ENCODE data around the gene TLK1. TPM values are rescaled to one million over a fixed set of nuclear protein-coding genes. Genes with fewer than 3 reads are reported as not detected.

The TLK1 gene
- total and polyA plus RNA-seq, 2 of the 4 experiments (the other 2 are of a cell fraction): 7.3 to 12.5 TPM

DNA sequence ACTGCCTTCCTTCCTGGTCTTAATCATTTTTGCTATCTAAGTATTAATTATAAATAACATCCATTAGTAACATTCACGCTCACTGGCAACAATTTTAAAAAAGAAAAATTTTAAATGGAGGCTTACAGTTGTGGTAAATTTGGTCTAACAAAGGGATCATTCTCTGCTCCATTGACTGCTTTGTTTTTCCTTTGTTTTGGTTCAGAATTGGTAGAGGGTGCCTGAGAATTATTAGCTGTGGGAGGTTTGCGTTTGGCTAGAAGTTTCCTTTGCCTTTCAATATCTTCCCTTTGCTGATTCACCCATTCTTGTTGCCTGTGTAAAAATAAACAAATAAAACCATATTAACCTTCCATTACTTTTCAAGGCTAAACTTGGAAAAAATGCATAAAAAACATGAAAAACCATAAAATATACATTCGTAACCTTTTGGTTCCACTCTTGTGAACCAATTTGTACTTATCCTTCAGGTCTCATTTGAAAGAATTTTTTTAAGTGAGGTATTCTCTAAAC lies 114.6 kb downstream of the TLK1 start:
- Histone ChIP-seq H3K18ac (ENCODE audit: low read depth, low read length) (no peak overlapping the region), H3K9me3 (ENCODE audit: control insufficient read depth, insufficient read depth, low read length) (no peaks in the 10 kb centered on the region), H4K20me1 (ENCODE audit: insufficient read depth, low read length) (no peaks in the 10 kb centered on the region), H2BK15ac (ENCODE audit: low read depth, low read length) (no peak overlapping the region), H3K4me2 (ENCODE audit: low read depth, low read length) (peak overlapping the region; percentile 45; the same call in 1 of the 2 replicates), H3K14ac (replicated peaks; ENCODE audit: low read depth, low read length) (no peak overlapping the region), H3K79me1 (ENCODE audit: low read depth in 1 of 2, low read length in 2 of 2) (peaks cover 0 to 16% of the 10 kb centered on the region in 2 experiments; a peak in 3 of 4 replicates), H2BK20ac (ENCODE audit: low read depth, low read length) (no peak overlapping the region), H3K4me3 (ENCODE audit: insufficient read depth, low read depth, low read length) (no peak overlapping the region), H3K23ac (ENCODE audit: low read depth, low read length) (no peak overlapping the region; the same call in 1 of the 2 replicates), H4K91ac (ENCODE audit: insufficient read depth, low read depth, low read length) (no peak overlapping the region), H3K4ac (ENCODE audit: low read depth, low read length) (no peak overlapping the region), H2BK120ac (ENCODE audit: low read depth, low read length) (no peak overlapping the region), H2AK5ac (ENCODE audit: low read depth, low read length) (no peak overlapping the region), H2AFZ (replicated peaks; ENCODE audit: low read length, poor library complexity) (no peak overlapping the region), H3K27ac (ENCODE audit: insufficient read depth, low read length) (no peak overlapping the region), H3K4me1 (ENCODE audit: control insufficient read depth, insufficient read depth, low read length) (peaks cover 2% of the 10 kb centered on the region; the same call in 1 of the 2 replicates), H2BK5ac (ENCODE audit: low read depth, low read length, poor library complexity, severe bottlenecking) (peak overlapping the region; percentile 24), H3K56ac (ENCODE audit: extremely low read depth, insufficient read depth, low read length) (no peak overlapping the region), H3K36me3 (ENCODE audit: control insufficient read depth, insufficient read depth, low read length) (peaks cover 24% of the 10 kb centered on the region), H2AK9ac (replicated peaks; ENCODE audit: low read depth, low read length, poor library complexity) (no peak overlapping the region), H4K5ac (ENCODE audit: low read depth, low read length) (no peak overlapping the region), H3K9me1 (ENCODE audit: insufficient read depth, low read length) (no peaks in the 10 kb centered on the region), H4K8ac (ENCODE audit: low read depth in 2 of 2, low read length in 2 of 2) (no peak overlapping the region), H3K27me3 (ENCODE audit: control insufficient read depth, insufficient read depth, low read length) (no peaks in the 10 kb centered on the region), H3K9ac (ENCODE audit: low read depth, low read length) (no peak overlapping the region)
- in situ Hi-C loops (cut with MboI; ENCODE audit: low sequenced_read_pairs): no loop called here
- intact Hi-C loops (cut with micrococcal nuclease): no loop called here
- ATAC-seq (ENCODE audit: low read depth): peak; percentile 37; the same call in 1 of the 2 replicates
- dilution Hi-C loops (cut with HindIII; ENCODE audit: low sequenced_read_pairs, unreplicated experiment): no loop called here
- no CpG with 5 or more reads among the region's 3 CpGs for whole genome bisulfite sequencing, 2 experiments (ENCODE audit: extremely low coverage in 2 of 2, insufficient read length in 1 of 2)
- peak; percentile 55 for DNase-seq
- ChIA-PET CTCF (no interaction called here), POLR2A (ENCODE audit: unreplicated experiment) (no interaction called here)
- no TSS peak for BruUV-seq (replicated peaks)
- TF ChIP-seq RCOR1 (IDR thresholded peaks at IDR 0.05; ENCODE audit: insufficient replicate concordance, low read length) (no peak), ELK1 (IDR thresholded peaks at IDR 0.05; ENCODE audit: borderline replicate concordance, low read depth, low read length) (no peak), NFE2L2 (IDR thresholded peaks at IDR 0.05; ENCODE audit: low read depth, low read length) (no peak), FOS (IDR thresholded peaks at IDR 0.05; ENCODE audit: low read depth, low read length) (peak; percentile 13; the same call in 1 of the 2 replicates), CTCF (conservative IDR thresholded peaks at IDR 0.05; ENCODE audit: low read depth, low read length) (no peak)
